SK-N-MC (cell line): Measurements from ENCODE around the gene ZNF692.

Experiments used
- EZH2 ChIP-seq: fragments of 200-600 bp; sonication (generic); IDR thresholded peaks from one replicate; pipeline ENCODE4 v1.6.1; 2017; ENCODE audit warnings: antibody characterized with exemption
- FOXP2 ChIP-seq: optimal IDR thresholded peaks from 2 replicates; pipeline ENCODE3; 2011; ENCODE audit warnings: mild to moderate bottlenecking, moderate library complexity; ENCODE audit not compliant: insufficient read depth; ENCODE audit errors: extremely low read length, control extremely low read depth
- POLR2AphosphoS5 ChIP-seq: IDR thresholded peaks from 2 replicates; pipeline ENCODE4 v1.6.1; 2012; ENCODE audit warnings: mild to moderate bottlenecking, low read depth, low read length, borderline replicate concordance

DNA sequence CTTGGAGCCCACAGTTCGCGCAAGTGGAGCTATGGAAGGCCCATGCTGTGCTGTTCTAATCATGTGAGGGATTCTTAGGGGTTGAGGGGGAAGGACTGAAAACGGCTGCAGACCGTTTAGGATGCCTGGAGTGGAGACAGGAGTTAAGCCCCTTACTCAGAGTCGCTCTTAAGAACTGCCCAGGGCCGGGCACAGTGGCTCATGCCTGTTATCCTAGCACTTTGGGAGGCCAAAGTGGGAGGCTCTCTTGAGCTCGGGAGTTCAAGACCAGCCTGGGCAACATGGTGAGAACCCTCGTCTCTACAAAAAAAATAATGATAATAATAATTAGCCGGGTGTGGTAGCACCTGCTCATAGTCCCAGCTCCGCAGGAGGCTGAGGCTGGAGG, 19.7 kb downstream of the ZNF692 start:
- TF ChIP-seq EZH2 (no peak), POLR2AphosphoS5 (0 out of 2 replicates have a peak, but pooled peaks have one; percentile 8), FOXP2 (no peak)
